GM12878 (cell line): ENCODE results near the gene RBMS3. TPM values are rescaled to one million over a fixed set of nuclear protein-coding genes. Genes with fewer than 3 reads are reported as not detected.
"Not testable (repeated sequence)": the region's sequence is repeated elsewhere in the genome, so short reads cannot be mapped to it uniquely, and the experiment has no call there.

ENCODE experiments used
- ATAC-seq: fragments of 200-7000 bp; cut with Tn5 transposase; 3 replicates; pipeline ENCODE4 v1.9.1; 2020; ENCODE audit warnings: mild to moderate bottlenecking, moderate library complexity
- BruUV-seq: library from RNA; stranded (reverse); fragments of 400-500 nt; replicated peaks from 2 replicates; lab custom pipeline; 2021; lab: Mats Ljungman, UMichigan
- CTCF ChIA-PET: fragments of 300-600 bp; sonication (Branson Sonifier 250); formaldehyde crosslinking; extraction: SDS; loops from one replicate; lab custom pipeline; 2021; ENCODE audit warnings: inconsistent platforms; lab: Yijun Ruan, JAX
- POLR2A ChIA-PET: fragments of 350-600 bp; formaldehyde crosslinking; extraction: SDS; loops from one replicate; lab custom pipeline; 2021; ENCODE audit warnings: inconsistent platforms; lab: Charles Lee
- RAD21 ChIA-PET: fragments of 300-600 bp; sonication (Branson Sonifier 250); formaldehyde crosslinking; loops from one replicate; lab custom pipeline; 2023; ENCODE audit warnings: antibody characterized with exemption; ENCODE audit not compliant: unreplicated experiment; lab: Charles Lee
- SMC1A ChIA-PET: fragments of 300-600 bp; sonication (Branson Sonifier 250); formaldehyde crosslinking; loops from one replicate; lab custom pipeline; 2023; ENCODE audit not compliant: unreplicated experiment, uncharacterized antibody; lab: Charles Lee
- DNase-seq: peaks from one replicate; pipeline ENCODE4 v3.0.0-alpha.2; 2011; ENCODE audit warnings: low read depth, low spot score
- FAIRE-seq: peaks from 3 replicates; lab custom pipeline; 2011; peaks lifted over from hg19 to GRCh38; lab: Jason Lieb, UNC
- H2AFZ ChIP-seq: 2 replicates; pipeline ENCODE4 v1.6.0; 2011; ENCODE audit warnings: low read depth, low read length, control low read depth; ENCODE audit not compliant: control insufficient read depth
- H3K27ac ChIP-seq: 2 replicates; pipeline ENCODE4 v1.5.1; 2011; ENCODE audit warnings: control low read depth; ENCODE audit not compliant: control insufficient read depth, insufficient read depth
- H3K27me3 ChIP-seq, 2 experiments: replicated peaks in 1 of 2; 2 replicates each; pipeline versions ENCODE4 v1.6.0 to v1.6.1; 2011; ENCODE audit warnings: low read length in 1 of 2; ENCODE audit not compliant: control insufficient read depth in 2 of 2, insufficient read depth in 2 of 2
- H3K36me3 ChIP-seq, 2 experiments: 2 replicates each; pipeline ENCODE4 v1.5.1; 2011; ENCODE audit warnings: low read length in 1 of 2; ENCODE audit not compliant: control insufficient read depth in 2 of 2, insufficient read depth in 2 of 2
- H3K4me1 ChIP-seq: 2 replicates; pipeline ENCODE4 v1.6.1; 2011; ENCODE audit warnings: mild to moderate bottlenecking, low read length, moderate library complexity, mixed read lengths; ENCODE audit not compliant: control insufficient read depth, insufficient read depth
- H3K4me2 ChIP-seq: 2 replicates; pipeline ENCODE4 v1.6.0; 2011; ENCODE audit warnings: control low read depth; ENCODE audit not compliant: control insufficient read depth, insufficient read depth
- H3K4me3 ChIP-seq: fragments of 200-600 bp; sonication (generic); 2 replicates; pipeline ENCODE4 v1.5.1; 2016
- H3K79me2 ChIP-seq: 2 replicates; pipeline ENCODE4 v1.6.0; 2011; ENCODE audit warnings: low read length; ENCODE audit not compliant: control insufficient read depth, insufficient read depth
- H3K9ac ChIP-seq: 2 replicates; pipeline ENCODE4 v1.8.0; 2011; ENCODE audit warnings: low read length, control low read depth, mixed read lengths; ENCODE audit not compliant: control insufficient read depth, insufficient read depth
- H3K9me3 ChIP-seq: replicated peaks from 3 replicates; pipeline ENCODE4 v1.5.1; 2011; ENCODE audit warnings: mild to moderate bottlenecking, low read length; ENCODE audit not compliant: control insufficient read depth, insufficient read depth
- H4K20me1 ChIP-seq: 2 replicates; pipeline ENCODE4 v1.6.0; 2011; ENCODE audit not compliant: control insufficient read depth, insufficient read depth
- CBX3 ChIP-seq: fragments of 200-600 bp; sonication (generic); IDR thresholded peaks from 2 replicates; pipeline ENCODE4 v1.6.1; 2016; ENCODE audit warnings: low read depth, borderline replicate concordance
- EZH2 ChIP-seq: IDR thresholded peaks from 2 replicates; pipeline ENCODE4 v1.6.1; 2012; ENCODE audit warnings: low read depth, mild to moderate bottlenecking, control low read depth, inconsistent platforms, low read length, borderline replicate concordance; ENCODE audit not compliant: control insufficient read depth
- MYC ChIP-seq: IDR thresholded peaks from 2 replicates; pipeline ENCODE4 v1.6.1; 2011; ENCODE audit warnings: mild to moderate bottlenecking, low read length, moderate library complexity, inconsistent platforms; ENCODE audit not compliant: insufficient read depth, insufficient replicate concordance, insufficient read length, severe bottlenecking
- NBN ChIP-seq: fragments of 450-650 bp; IDR thresholded peaks from 2 replicates; pipeline ENCODE4 v1.6.1; 2016
- NFIC ChIP-seq: IDR thresholded peaks from 2 replicates; pipeline ENCODE4 v1.6.1; 2012; ENCODE audit warnings: low read depth, mild to moderate bottlenecking, inconsistent platforms, low read length, moderate library complexity
- NR2F1 ChIP-seq: fragments of 450-650 bp; conservative IDR thresholded peaks from 2 replicates; pipeline ENCODE4 v1.6.1; 2017; ENCODE audit warnings: mild to moderate bottlenecking
- RELA ChIP-seq: fragments of 450-650 bp; IDR thresholded peaks from 2 replicates; pipeline ENCODE4 v1.8.0; 2014; ENCODE audit warnings: borderline replicate concordance; ENCODE audit not compliant: partially characterized antibody
- WGBS: methylation state at CpG from one replicate; pipeline ENCODE4 v1.1.6; 2016; ENCODE audit warnings: low lambda C conversion rate; ENCODE audit not compliant: insufficient replicate concordance, insufficient coverage; ENCODE audit errors: missing lambda C conversion rate; 5-methylcytosine and 5-hydroxymethylcytosine counted together
- in situ Hi-C: fragments of 300-500 bp; cut with MboI; formaldehyde crosslinking; loops from 9 replicates; pipeline ENCODE4 v1.14.3; 2018; ENCODE audit warnings: mixed read lengths
- intact Hi-C: fragments of 100-400 bp; cut with micrococcal nuclease; formaldehyde crosslinking; loops from one replicate; pipeline ENCODE4 v1.14.2; 2022; ENCODE audit not compliant: unreplicated experiment
- polyA plus RNA-seq, 11 experiments: library from polyadenylated mRNA; depleted of rRNA in 4 of 11; unstranded in 6 of 11; stranded (reverse) in 5 of 11; fragments of >200 nt; fragmentation: Nextera tagmentation in 4 of 11; fragmentation: Illumina TruSeq in 1 of 11; extraction: Ambion mirVana in 4 of 11; extraction: Trizol in 1 of 11; gene quantifications; 1 replicate in 1 of 11; 2 replicates in 10 of 11; pipeline versions ENCODE4 v1.2.1 to v1.2.3, GENCODE V29; 2011 to 2016; ENCODE audit warnings: inconsistent platforms in 2 of 11, missing spikeins in 2 of 11, low read depth in 1 of 11
- total RNA-seq, 4 experiments: library from RNA; depleted of rRNA in 3 of 4; stranded (reverse); fragments of >200 nt in 3 of 4; fragmentation: Illumina TruSeq in 1 of 4; extraction: Trizol in 1 of 4; gene quantifications; 2 replicates each; pipeline versions ENCODE4 v1.2.1 to v1.2.3, GENCODE V29; 2013 to 2021
- TF ChIP-seq, protein P1 (sequence below): IDR thresholded peaks from 2 replicates; pipeline ENCODE4 v1.6.1; 2012; ENCODE audit warnings: low read length, inconsistent platforms
- TF ChIP-seq, protein P2 (sequence below): fragments of 450-650 bp; formaldehyde crosslinking; IDR thresholded peaks from 2 replicates; pipeline ENCODE4 v1.4.0; 2022; ENCODE audit warnings: mild to moderate bottlenecking, moderate library complexity

RBMS3 gene
- total and polyA plus RNA-seq, 10 of the 15 experiments (the other 5 are each of a cell fraction or from before 2014, with no cell fraction given), result 0.79 to 4.7 (median 3.1) TPM

DNA sequence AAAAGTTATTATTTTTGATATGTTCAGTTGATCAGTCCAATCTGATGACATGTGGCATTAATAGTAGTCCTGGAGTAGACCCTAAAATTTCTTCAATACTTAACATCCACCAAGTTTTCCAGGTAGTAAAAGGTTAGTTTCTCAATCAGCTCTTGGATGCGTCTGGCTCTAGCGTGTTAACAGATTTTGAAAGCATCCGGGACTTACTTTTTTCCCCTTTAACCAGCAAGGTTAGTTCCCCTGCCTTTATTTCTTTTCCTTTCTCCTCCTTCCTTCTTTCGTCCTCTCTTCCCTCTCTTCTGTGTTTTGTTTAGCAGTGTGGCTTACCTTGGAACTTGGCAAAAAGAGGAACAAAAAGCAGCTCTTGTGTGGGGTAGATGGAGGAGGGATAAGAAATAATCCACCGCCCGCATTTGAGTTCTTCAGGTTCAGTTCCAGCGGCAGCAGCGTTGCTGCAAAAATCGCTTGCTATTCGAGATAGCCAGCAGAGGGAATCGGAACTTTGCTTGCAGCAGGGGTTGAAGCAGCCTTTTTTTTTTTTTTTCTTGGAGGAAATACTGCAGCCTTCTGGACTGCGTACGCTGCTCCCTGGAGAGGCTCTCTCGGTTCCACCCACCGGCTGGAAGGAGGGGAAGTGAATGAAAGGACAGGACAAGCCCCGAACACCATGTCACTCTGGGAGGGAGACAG lies at the start of gene RBMS3 (continued):
- TF ChIP-seq NBN (0 out of 2 replicates have a peak, but pooled peaks have one; percentile 70), EZH2 (no peak)

DNA sequence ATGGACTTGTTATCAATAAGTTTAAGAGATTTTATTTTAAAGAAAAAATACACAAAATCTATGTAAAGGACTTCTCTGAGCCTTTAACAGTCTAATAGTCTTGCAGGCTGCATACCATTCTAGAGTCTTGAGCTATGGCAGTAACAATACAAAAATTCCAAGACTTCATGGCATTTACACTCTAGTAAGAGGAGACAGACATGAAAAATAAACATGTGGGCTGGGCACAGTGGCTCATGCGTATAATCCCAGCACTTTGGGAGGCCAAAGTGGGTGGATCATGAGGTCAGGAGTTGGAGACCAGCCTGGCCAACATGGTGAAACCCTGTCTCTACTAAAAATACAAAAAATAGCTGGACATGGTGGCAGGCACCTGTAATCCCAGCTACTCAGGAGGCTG lies 47.7 kb upstream of the RBMS3 start:
- H3K4me2 ChIP-seq, RAD21 ChIA-PET, H3K27ac ChIP-seq, H3K27me3 ChIP-seq, H2AFZ ChIP-seq, ATAC-seq, SMC1A ChIA-PET, intact Hi-C loops, H4K20me1 ChIP-seq, H3K4me1 ChIP-seq, H3K9ac ChIP-seq, DNase-seq, H3K9me3 ChIP-seq, FAIRE-seq, H3K36me3 ChIP-seq, BruUV-seq, POLR2A ChIA-PET, in situ Hi-C loops, H3K79me2 ChIP-seq, H3K4me3 ChIP-seq: not testable (repeated sequence)
- 0% methylated on average over 1 of the region's 1 CpG for WGBS
- CTCF ChIA-PET, result interaction anchor here (0.6 to 1.4 kb wide), 2 partner anchors 12 to 634 kb away, joined by 3 read pairs; no protein-coding TSS in a partner anchor

DNA sequence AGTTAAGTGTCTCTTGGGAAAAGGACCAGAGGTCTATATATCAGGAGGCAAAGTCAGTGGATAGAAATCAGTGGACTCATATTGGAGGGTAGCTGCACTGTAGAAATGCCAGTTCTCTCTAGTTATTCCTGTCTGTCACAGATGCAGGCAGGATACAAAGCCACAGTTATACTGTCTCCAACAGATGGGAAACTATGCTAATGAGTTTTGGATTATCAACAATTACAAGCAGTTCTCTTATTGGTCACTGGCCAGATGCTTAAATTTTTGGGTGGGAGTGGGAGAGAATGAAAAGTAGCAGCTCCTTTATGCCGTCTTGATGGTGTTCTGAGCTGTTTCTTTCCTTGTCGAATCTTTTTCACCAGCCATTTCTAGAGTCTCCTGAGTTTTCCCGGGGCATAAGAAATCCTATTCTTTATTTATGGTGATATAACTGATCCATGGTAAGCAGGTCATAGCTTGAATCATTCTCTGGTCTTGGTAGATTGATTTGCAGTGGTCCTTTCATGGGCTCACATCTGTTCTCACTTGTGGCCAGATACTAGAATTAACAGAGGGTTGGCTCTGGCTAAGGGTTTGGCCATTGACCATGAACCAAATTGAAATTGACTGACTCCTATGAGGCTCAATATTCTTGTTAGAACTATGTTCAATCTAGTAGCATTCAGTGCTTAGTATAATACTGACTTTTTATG lies 44.6 kb upstream of the RBMS3 start:
- DNase-seq (no peak), ATAC-seq (no peak), FAIRE-seq (no peak)
- no peak overlapping the region for H2AFZ ChIP-seq
- BruUV-seq, result no TSS peak
- SMC1A ChIA-PET, result no interaction called here
- H3K27ac ChIP-seq, result no peak overlapping the region
- no peaks in the 10 kb centered on the region for H4K20me1 ChIP-seq
- POLR2A ChIA-PET, result no interaction called here
- H3K9ac ChIP-seq, result no peak overlapping the region
- in situ Hi-C loops, result no loop called here
- H3K9me3 ChIP-seq, result no peaks in the 10 kb centered on the region
- no peaks in the 10 kb centered on the region for H3K79me2 ChIP-seq
- CTCF ChIA-PET, result interaction anchor here (0.6 to 0.8 kb wide), 2 partner anchors 49 to 162 kb away, joined by 3 read pairs; no protein-coding TSS in a partner anchor
- H3K4me3 ChIP-seq, result no peak overlapping the region
- no peaks in the 10 kb centered on the region for H3K4me1 ChIP-seq
- 24% methylated on average over 3 of the region's 3 CpGs for WGBS
- H3K27me3 ChIP-seq, result no peaks in the 10 kb centered on the region
- no peaks in the 10 kb centered on the region for H3K36me3 ChIP-seq
- no peak overlapping the region for H3K4me2 ChIP-seq
- intact Hi-C loops, result no loop called here
- RAD21 ChIA-PET, result no interaction called here
- TF ChIP-seq NFIC, result no peak
- TF ChIP-seq CBX3, result no peak
- TF ChIP-seq, protein P1, sequence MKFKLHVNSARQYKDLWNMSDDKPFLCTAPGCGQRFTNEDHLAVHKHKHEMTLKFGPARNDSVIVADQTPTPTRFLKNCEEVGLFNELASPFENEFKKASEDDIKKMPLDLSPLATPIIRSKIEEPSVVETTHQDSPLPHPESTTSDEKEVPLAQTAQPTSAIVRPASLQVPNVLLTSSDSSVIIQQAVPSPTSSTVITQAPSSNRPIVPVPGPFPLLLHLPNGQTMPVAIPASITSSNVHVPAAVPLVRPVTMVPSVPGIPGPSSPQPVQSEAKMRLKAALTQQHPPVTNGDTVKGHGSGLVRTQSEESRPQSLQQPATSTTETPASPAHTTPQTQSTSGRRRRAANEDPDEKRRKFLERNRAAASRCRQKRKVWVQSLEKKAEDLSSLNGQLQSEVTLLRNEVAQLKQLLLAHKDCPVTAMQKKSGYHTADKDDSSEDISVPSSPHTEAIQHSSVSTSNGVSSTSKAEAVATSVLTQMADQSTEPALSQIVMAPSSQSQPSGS, result no peak
- no peak for TF ChIP-seq MYC
- TF ChIP-seq NR2F1, result no peak
- TF ChIP-seq RELA, result no peak
- TF ChIP-seq, protein P2, sequence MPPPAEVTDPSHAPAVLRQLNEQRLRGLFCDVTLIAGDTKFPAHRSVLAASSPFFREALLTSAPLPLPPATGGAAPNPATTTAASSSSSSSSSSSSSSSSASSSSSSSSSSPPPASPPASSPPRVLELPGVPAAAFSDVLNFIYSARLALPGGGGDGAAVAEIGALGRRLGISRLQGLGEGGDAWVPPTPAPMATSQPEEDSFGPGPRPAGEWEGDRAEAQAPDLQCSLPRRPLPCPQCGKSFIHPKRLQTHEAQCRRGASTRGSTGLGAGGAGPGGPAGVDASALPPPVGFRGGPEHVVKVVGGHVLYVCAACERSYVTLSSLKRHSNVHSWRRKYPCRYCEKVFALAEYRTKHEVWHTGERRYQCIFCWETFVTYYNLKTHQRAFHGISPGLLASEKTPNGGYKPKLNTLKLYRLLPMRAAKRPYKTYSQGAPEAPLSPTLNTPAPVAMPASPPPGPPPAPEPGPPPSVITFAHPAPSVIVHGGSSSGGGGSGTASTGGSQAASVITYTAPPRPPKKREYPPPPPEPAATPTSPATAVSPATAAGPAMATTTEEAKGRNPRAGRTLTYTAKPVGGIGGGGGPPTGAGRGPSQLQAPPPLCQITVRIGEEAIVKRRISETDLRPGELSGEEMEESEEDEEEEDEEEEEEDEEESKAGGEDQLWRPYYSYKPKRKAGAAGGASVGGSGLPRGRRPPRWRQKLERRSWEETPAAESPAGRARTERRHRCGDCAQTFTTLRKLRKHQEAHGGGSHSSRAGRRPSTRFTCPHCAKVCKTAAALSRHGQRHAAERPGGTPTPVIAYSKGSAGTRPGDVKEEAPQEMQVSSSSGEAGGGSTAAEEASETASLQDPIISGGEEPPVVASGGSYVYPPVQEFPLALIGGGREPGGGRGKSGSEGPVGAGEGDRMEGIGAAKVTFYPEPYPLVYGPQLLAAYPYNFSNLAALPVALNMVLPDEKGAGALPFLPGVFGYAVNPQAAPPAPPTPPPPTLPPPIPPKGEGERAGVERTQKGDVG, result no peak
